GM18951 (cell line): ENCODE results near the gene NEDD4L.
A peak's percentile ranks its signal among the peaks of the same experiment; 100 is the strongest.

Source experiments
- POLR2A ChIP-seq: IDR thresholded peaks from 4 replicates; pipeline ENCODE4 v1.6.1; 2011; ENCODE audit warnings: mild to moderate bottlenecking; ENCODE audit not compliant: insufficient read length, insufficient read depth; ENCODE audit errors: extremely low read depth
- in situ Hi-C: fragments of 300-500 bp; cut with MboI; formaldehyde crosslinking; loops from one replicate; pipeline ENCODE4 v1.12.0; 2022; ENCODE audit warnings: low sequenced_read_pairs, mixed read lengths, inconsistent platforms; ENCODE audit not compliant: unreplicated experiment

The NEDD4L gene

GRCh38 chr18:58038063-58038462 lies 6.0 kb upstream of the NEDD4L start:
- in situ Hi-C loops = no loop called here
- no peak for TF ChIP-seq POLR2A

GRCh38 chr18:58041633-58042032 lies 2.4 kb upstream of the NEDD4L start:
- in situ Hi-C loops = loop anchor here (10.0 kb wide), 1 partner anchor 83 kb away; no protein-coding TSS in a partner anchor
- no peak for TF ChIP-seq POLR2A

GRCh38 chr18:58042826-58043490 lies 1.1 kb upstream of the NEDD4L start:
- in situ Hi-C loops = loop anchor here (10.0 kb wide), 1 partner anchor 82 kb away; no protein-coding TSS in a partner anchor
- TF ChIP-seq POLR2A = no peak

- TF ChIP-seq POLR2A = peak; percentile 47
- in situ Hi-C loops = loop anchor here (10.0 kb wide), 1 partner anchor 80 kb away; no protein-coding TSS in a partner anchor
Observed at GRCh38 chr18:58044370-58045241, 580 bp downstream of the NEDD4L start.

- TF ChIP-seq POLR2A = no peak
- in situ Hi-C loops = loop anchor here (10.0 kb wide), 1 partner anchor 79 kb away; no protein-coding TSS in a partner anchor
Observed at GRCh38 chr18:58045242-58046092, 1.4 kb downstream of the NEDD4L start.

GRCh38 chr18:58046093-58046793 lies 2.2 kb downstream of the NEDD4L start:
- no peak for TF ChIP-seq POLR2A
- in situ Hi-C loops = loop anchor here (10.0 kb wide), 1 partner anchor 79 kb away; no protein-coding TSS in a partner anchor

GRCh38 chr18:58046794-58047555 lies 2.9 kb downstream of the NEDD4L start:
- in situ Hi-C loops = loop anchor here (10.0 kb wide), 1 partner anchor 78 kb away; no protein-coding TSS in a partner anchor

GRCh38 chr18:58047556-58047882 lies 3.5 kb downstream of the NEDD4L start:
- TF ChIP-seq POLR2A = no peak
- in situ Hi-C loops = loop anchor here (10.0 kb wide), 1 partner anchor 77 kb away; no protein-coding TSS in a partner anchor

More at GRCh38 chr18:58046794-58047555, 2.9 kb downstream of the NEDD4L start:
- no peak for TF ChIP-seq POLR2A

- in situ Hi-C loops = loop anchor here (10.0 kb wide), 1 partner anchor 77 kb away; no protein-coding TSS in a partner anchor
- TF ChIP-seq POLR2A = no peak
Observed at GRCh38 chr18:58048081-58048642, 4.1 kb downstream of the NEDD4L start.

GRCh38 chr18:58049000-58049688 lies 5.1 kb downstream of the NEDD4L start:
- in situ Hi-C loops = loop anchor here (10.0 kb wide), 1 partner anchor 76 kb away; no protein-coding TSS in a partner anchor
- TF ChIP-seq POLR2A = no peak

GRCh38 chr18:58050963-58051362 lies 6.9 kb downstream of the NEDD4L start:
- in situ Hi-C loops = loop anchor here (5.0 kb wide), 1 partner anchor 51 kb away; no protein-coding TSS in a partner anchor
